ENCODE results near the gene ASCC1. TPM values are rescaled to one million over a fixed set of nuclear protein-coding genes. Genes with fewer than 3 reads are reported as not detected.
"Not testable (repeated sequence)": the region's sequence is repeated elsewhere in the genome, so short reads cannot be mapped to it uniquely, and the experiment has no call there.

Gene ASCC1
- total RNA-seq, 1 experiment from 2014 or later, result 15.7 TPM

- TF ChIP-seq EZH2 (IDR thresholded peaks at IDR 0.05; ENCODE audit: low read length, unreplicated experiment) (no peak), CTCF (conservative IDR thresholded peaks at IDR 0.05; ENCODE audit: low read depth, low read length) (no peak), EZH2phosphoT487 (IDR thresholded peaks at IDR 0.05; ENCODE audit: borderline replicate concordance, low read length) (no peak)
- Histone ChIP-seq H3F3A (ENCODE audit: low read length, unreplicated experiment) (no peaks in the 10 kb centered on the region), H3K27me3 (ENCODE audit: low read length) (no peaks in the 10 kb centered on the region), H3K9ac (ENCODE audit: low read length) (no peak overlapping the region), H3K79me2 (ENCODE audit: low read length) (no peaks in the 10 kb centered on the region), H3K9me3 (ENCODE audit: low read length) (no peaks in the 10 kb centered on the region), H3K4me2 (ENCODE audit: low read length) (no peak overlapping the region), H3K9me2 (replicated peaks; ENCODE audit: low read length) (no peaks in the 10 kb centered on the region), H4K20me1 (ENCODE audit: low read length) (no peaks in the 10 kb centered on the region), H3K27ac (ENCODE audit: low read length) (no peak overlapping the region), H3K4me3 (ENCODE audit: low read length) (no peak overlapping the region), H3K4me1 (ENCODE audit: insufficient read depth, low read length) (peaks cover 6% of the 10 kb centered on the region; the same call in 1 of the 2 replicates), H2AFZ (ENCODE audit: low read length) (no peak overlapping the region), H3K36me3 (ENCODE audit: low read depth, low read length) (no peaks in the 10 kb centered on the region)
- CTCF ChIA-PET, result interaction anchor here (0.6 kb wide), 1 partner anchor 83 kb away, joined by 4 read pairs; no protein-coding TSS in a partner anchor
- ATAC-seq (no peak), DNase-seq (no peak)
- BruUV-seq (replicated peaks), result no TSS peak
- POLR2A ChIA-PET (ENCODE audit: unreplicated experiment), result no interaction called here
- intact Hi-C loops (cut with micrococcal nuclease), result no loop called here
These were observed 78.5 kb downstream of the ASCC1 start for GRCh38 chr10:72137583-72137982.

GRCh38 chr10:72136225-72136624 is 79.9 kb downstream of the ASCC1 start:
- H3F3A ChIP-seq (ENCODE audit: low read length, unreplicated experiment); H3K36me3 ChIP-seq (ENCODE audit: low read depth, low read length); BruUV-seq (replicated peaks); ATAC-seq; DNase-seq; H3K9me2 ChIP-seq (replicated peaks; ENCODE audit: low read length); H3K4me3 ChIP-seq (ENCODE audit: low read length); H3K79me2 ChIP-seq (ENCODE audit: low read length); H4K20me1 ChIP-seq (ENCODE audit: low read length); H3K4me2 ChIP-seq (ENCODE audit: low read length); H3K9ac ChIP-seq (ENCODE audit: low read length); intact Hi-C loops (cut with micrococcal nuclease); H3K27ac ChIP-seq (ENCODE audit: low read length); H3K9me3 ChIP-seq (ENCODE audit: low read length); H2AFZ ChIP-seq (ENCODE audit: low read length); H3K4me1 ChIP-seq (ENCODE audit: insufficient read depth, low read length); H3K27me3 ChIP-seq (ENCODE audit: low read length): not testable (repeated sequence)
- ChIA-PET POLR2A (ENCODE audit: unreplicated experiment) (interaction anchor here (0.6 kb wide), 1 partner anchor 185 kb away, joined by 3 read pairs; no protein-coding TSS in a partner anchor), CTCF (interaction anchor here (0.6 kb wide), 1 partner anchor 233 kb away, joined by 5 read pairs; no protein-coding TSS in a partner anchor)

DNA sequence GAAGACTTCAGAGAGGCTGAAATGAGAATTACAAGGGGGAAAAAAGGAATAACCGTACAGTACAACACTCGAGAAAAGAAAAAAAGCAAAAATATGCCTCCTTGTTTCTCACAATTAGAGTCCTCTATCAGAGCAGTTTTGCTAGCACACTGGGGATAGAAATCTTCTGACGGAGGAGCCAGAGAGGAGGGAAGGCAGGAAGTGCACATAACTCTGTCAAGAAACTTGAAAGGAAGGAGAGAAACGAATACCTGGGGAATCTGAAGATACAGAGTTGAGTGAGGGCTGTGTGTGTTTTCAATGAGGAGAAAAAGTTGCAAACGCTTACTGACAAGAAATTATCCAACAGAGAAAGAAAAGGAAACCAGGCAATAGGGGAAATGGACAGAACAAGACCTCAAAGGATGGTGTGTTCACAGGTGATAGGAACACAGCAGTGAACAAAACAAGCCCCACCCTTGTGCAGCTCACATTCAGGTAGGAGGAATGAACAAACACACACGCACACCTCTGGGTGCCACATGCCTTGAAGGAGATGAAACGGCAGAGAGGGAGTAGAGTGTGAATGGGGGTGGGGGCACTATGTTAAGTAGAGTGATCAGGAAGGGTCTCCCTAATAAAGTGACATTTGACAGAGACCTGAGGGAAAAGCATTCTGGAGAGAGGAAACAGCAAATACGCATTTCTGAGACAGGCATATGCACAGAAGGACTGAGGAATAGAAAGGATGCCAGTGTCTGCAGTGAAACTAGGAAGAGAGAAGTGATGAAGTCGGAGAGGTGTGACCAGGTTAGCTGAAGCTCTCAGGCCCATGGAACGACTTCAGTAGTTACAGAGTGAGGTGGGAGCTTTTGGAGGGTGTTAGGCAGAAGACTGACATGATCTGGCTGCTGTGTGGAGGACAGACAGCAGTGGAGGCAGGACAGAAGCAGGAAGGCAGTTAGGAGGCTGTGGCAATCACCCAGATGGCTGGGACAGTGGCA is 81.0 kb downstream of the ASCC1 start:
- ChIA-PET CTCF (interaction anchor here (0.6 kb wide), 1 partner anchor 175 kb away, joined by 4 read pairs; no protein-coding TSS in a partner anchor), POLR2A (ENCODE audit: unreplicated experiment) (no interaction called here)
- Histone ChIP-seq H4K20me1 (ENCODE audit: low read length) (no peaks in the 10 kb centered on the region), H3K27me3 (ENCODE audit: low read length) (no peaks in the 10 kb centered on the region), H2AFZ (ENCODE audit: low read length) (no peak overlapping the region), H3F3A (ENCODE audit: low read length, unreplicated experiment) (no peaks in the 10 kb centered on the region), H3K9me2 (replicated peaks; ENCODE audit: low read length) (no peaks in the 10 kb centered on the region), H3K36me3 (ENCODE audit: low read depth, low read length) (no peaks in the 10 kb centered on the region), H3K4me2 (ENCODE audit: low read length) (no peak overlapping the region), H3K4me3 (ENCODE audit: low read length) (no peak overlapping the region), H3K4me1 (ENCODE audit: insufficient read depth, low read length) (peaks cover 6% of the 10 kb centered on the region; the same call in 1 of the 2 replicates), H3K9me3 (ENCODE audit: low read length) (no peaks in the 10 kb centered on the region), H3K79me2 (ENCODE audit: low read length) (no peaks in the 10 kb centered on the region), H3K9ac (ENCODE audit: low read length) (no peak overlapping the region), H3K27ac (ENCODE audit: low read length) (no peak overlapping the region)
- DNase-seq (no peak), ATAC-seq (no peak)
- no peak for TF ChIP-seq EZH2 (IDR thresholded peaks at IDR 0.05; ENCODE audit: low read length, unreplicated experiment)
- no TSS peak for BruUV-seq (replicated peaks)
- intact Hi-C loops (cut with micrococcal nuclease), result no loop called here

Data from PC-3 (cell line).